Measurements from ENCODE around the gene TAGAP. TPM values are rescaled to one million over a fixed set of nuclear protein-coding genes. Genes with fewer than 3 reads are reported as not detected.

Gene TAGAP
- total RNA-seq, 1 experiment from 2014 or later, result not detected

- Histone ChIP-seq H4K5ac (ENCODE audit: insufficient read length, low read depth, low read length) (no peak overlapping the region), H3K4me1 (ENCODE audit: insufficient read depth, low read length) (no peaks in the 10 kb centered on the region), H3K23me2 (ENCODE audit: insufficient read length, low read depth, low read length, poor library complexity, severe bottlenecking) (no peaks in the 10 kb centered on the region), H3K79me1 (ENCODE audit: insufficient read depth, low read depth, low read length, poor library complexity, severe bottlenecking) (no peaks in the 10 kb centered on the region), H2BK15ac (ENCODE audit: low read depth, low read length) (no peak overlapping the region), H3K27ac (ENCODE audit: insufficient read length, low read depth, low read length) (no peak overlapping the region), H3K23ac (ENCODE audit: insufficient read length, low read depth, low read length) (no peak overlapping the region), H3T11ph (ENCODE audit: low read length) (no peak overlapping the region), H3K14ac (ENCODE audit: insufficient read depth, low read length) (no peak overlapping the region), H2BK120ac (ENCODE audit: low read depth, low read length, poor library complexity, severe bottlenecking) (no peak overlapping the region), H3K27me3 (ENCODE audit: insufficient read depth, low read length) (no peaks in the 10 kb centered on the region), H2BK20ac (ENCODE audit: low read depth, low read length, poor library complexity, severe bottlenecking) (no peak overlapping the region), H3K56ac (ENCODE audit: insufficient read length, low read depth, low read length) (no peak overlapping the region), H4K20me1 (ENCODE audit: control insufficient read depth, insufficient read depth, insufficient read length) (no peaks in the 10 kb centered on the region), H3K9ac (ENCODE audit: extremely low read depth, insufficient read length, low read length) (no peak overlapping the region), H2AFZ (ENCODE audit: low read length) (no peak overlapping the region), H2BK12ac (ENCODE audit: insufficient read length, low read depth, low read length) (no peak overlapping the region), H4K91ac (ENCODE audit: insufficient read length, low read depth, low read length) (no peak overlapping the region), H3K9me3 (ENCODE audit: control insufficient read depth, low read depth, low read length) (no peaks in the 10 kb centered on the region), H2AK5ac (ENCODE audit: insufficient read length, low read length) (no peak overlapping the region), H4K8ac (replicated peaks; ENCODE audit: insufficient read length, low read depth, low read length) (no peak overlapping the region), H3K18ac (ENCODE audit: insufficient read length, low read depth, low read length) (no peak overlapping the region), H2BK5ac (ENCODE audit: insufficient read length, low read length) (no peak overlapping the region), H3K79me2 (ENCODE audit: insufficient read depth, low read length) (no peaks in the 10 kb centered on the region), H3K4me2 (ENCODE audit: insufficient read depth, insufficient read length, low read length) (no peak overlapping the region), H3K4ac (ENCODE audit: low read depth, low read length) (no peak overlapping the region)
- TF ChIP-seq CTCF (conservative IDR thresholded peaks at IDR 0.05), result no peak
- Mint-ChIP-seq H3K36me3 (ENCODE audit: insufficient read depth in 1 of 3, low read depth in 3 of 3) (no peaks in the 10 kb centered on the region; a peak in 1 of 7 replicates), H3K9me3 (no peaks in the 10 kb centered on the region; a peak in 1 of 5 replicates), H3K4me3 (no peak overlapping the region), H3K27me3 (ENCODE audit: low read depth) (no peaks in the 10 kb centered on the region), H3K4me1 (no peaks in the 10 kb centered on the region), H3K27ac (no peak overlapping the region)
- no CpG with 5 or more reads among the region's 3 CpGs for WGBS (ENCODE audit: extremely low coverage, insufficient read length, low lambda C conversion rate)
- DNase-seq, result no peak
These were observed 26.8 kb downstream of the TAGAP start for GRCh38 chr6:159017757-159018559.

All from H9 (cell line).